Measurements from ENCODE around the gene RUFY1.

RUFY1 gene

GRCh38 chr5:179605026-179605833 is 54.9 kb downstream of the RUFY1 start:
- no peak for DNase-seq (ENCODE audit: low read depth)

- DNase-seq (ENCODE audit: low read depth): no peak
These were observed 55.9 kb downstream of the RUFY1 start for GRCh38 chr5:179606071-179606909.

GRCh38 chr5:179606910-179607159 is 56.5 kb downstream of the RUFY1 start:
- no peak for DNase-seq (ENCODE audit: low read depth)

GRCh38 chr5:179607160-179607931 is 57.0 kb downstream of the RUFY1 start:
- no peak for DNase-seq (ENCODE audit: low read depth)

GRCh38 chr5:179608131-179608581 is 57.8 kb downstream of the RUFY1 start:
- no peak for DNase-seq (ENCODE audit: low read depth)

GRCh38 chr5:179609834-179610108 is 59.4 kb downstream of the RUFY1 start:
- DNase-seq (ENCODE audit: low read depth): no peak

GRCh38 chr5:179610109-179610902 is 60.0 kb downstream of the RUFY1 start:
- no peak for DNase-seq (ENCODE audit: low read depth)

GRCh38 chr5:179610903-179611265 is 60.5 kb downstream of the RUFY1 start:
- no peak for DNase-seq (ENCODE audit: low read depth)

GRCh38 chr5:179612577-179613459 is 62.5 kb downstream of the RUFY1 start:
- DNase-seq (ENCODE audit: low read depth): no peak

GRCh38 chr5:179613460-179614071 is 63.2 kb downstream of the RUFY1 start:
- DNase-seq (ENCODE audit: low read depth): no peak

- no peak for DNase-seq (ENCODE audit: low read depth)
These were observed 64.4 kb downstream of the RUFY1 start for GRCh38 chr5:179614745-179615144.

- no peak for DNase-seq (ENCODE audit: low read depth)
These were observed 64.8 kb downstream of the RUFY1 start for GRCh38 chr5:179615203-179615602.

GRCh38 chr5:179616002-179616594 is 65.7 kb downstream of the RUFY1 start:
- DNase-seq (ENCODE audit: low read depth): no peak

GRCh38 chr5:179617930-179618329 is 67.6 kb downstream of the RUFY1 start:
- no peak for DNase-seq (ENCODE audit: low read depth)

- no peak for DNase-seq (ENCODE audit: low read depth)
These were observed 68.7 kb downstream of the RUFY1 start for GRCh38 chr5:179618923-179619554.

GRCh38 chr5:179619776-179620175 is 69.4 kb downstream of the RUFY1 start:
- DNase-seq (ENCODE audit: low read depth): no peak

- DNase-seq (ENCODE audit: low read depth): no peak
These were observed 69.9 kb downstream of the RUFY1 start for GRCh38 chr5:179620293-179620692.

GRCh38 chr5:179620703-179621350 is 70.5 kb downstream of the RUFY1 start:
- no peak for DNase-seq (ENCODE audit: low read depth)

GRCh38 chr5:179621551-179622214 is 71.3 kb downstream of the RUFY1 start:
- DNase-seq (ENCODE audit: low read depth): no peak

Data from GM04504 (cell line).